H9 (cell line): ENCODE measurements around the gene MYH15. TPM values are rescaled to one million over a fixed set of nuclear protein-coding genes. Genes with fewer than 3 reads are reported as not detected.

Source experiments
- DNase-seq: peaks from one replicate; pipeline ENCODE4 v3.0.0-alpha.2; 2017
- H2AFZ ChIP-seq: one replicate; pipeline ENCODE4 v1.6.1; 2013; ENCODE audit warnings: mild to moderate bottlenecking, low read length, control low read depth, moderate library complexity
- H2AK5ac ChIP-seq: 2 replicates; pipeline ENCODE4 v1.6.1; 2013; ENCODE audit warnings: low read length, control low read depth, mixed read lengths; ENCODE audit not compliant: insufficient read length
- H2BK120ac ChIP-seq: one replicate; pipeline ENCODE4 v1.6.1; 2013; ENCODE audit warnings: low read depth, mild to moderate bottlenecking, low read length, control low read depth, inconsistent platforms; ENCODE audit not compliant: poor library complexity, severe bottlenecking
- H2BK12ac ChIP-seq: 2 replicates; pipeline ENCODE4 v1.6.1; 2013; ENCODE audit warnings: low read length, control low read depth, mixed read lengths, low read depth; ENCODE audit not compliant: insufficient read length
- H2BK15ac ChIP-seq: 2 replicates; pipeline ENCODE4 v1.6.1; 2013; ENCODE audit warnings: low read depth, low read length, control low read depth
- H2BK20ac ChIP-seq: one replicate; pipeline ENCODE4 v1.6.1; 2013; ENCODE audit warnings: low read depth, mild to moderate bottlenecking, low read length, control low read depth, inconsistent platforms; ENCODE audit not compliant: poor library complexity, severe bottlenecking
- H2BK5ac ChIP-seq: 2 replicates; pipeline ENCODE4 v1.6.1; 2013; ENCODE audit warnings: low read length, control low read depth, mixed read lengths; ENCODE audit not compliant: insufficient read length
- H3K14ac ChIP-seq: 2 replicates; pipeline ENCODE4 v1.6.1; 2013; ENCODE audit warnings: low read length, control low read depth; ENCODE audit not compliant: insufficient read depth
- H3K18ac ChIP-seq: 2 replicates; pipeline ENCODE4 v1.6.1; 2013; ENCODE audit warnings: low read depth, mild to moderate bottlenecking, mixed read lengths, low read length, control low read depth; ENCODE audit not compliant: insufficient read length
- H3K23ac ChIP-seq: 2 replicates; pipeline ENCODE4 v1.6.1; 2013; ENCODE audit warnings: low read length, control low read depth, mixed read lengths, low read depth; ENCODE audit not compliant: insufficient read length
- H3K23me2 ChIP-seq: 2 replicates; pipeline ENCODE4 v1.6.1; 2013; ENCODE audit warnings: low read depth, mild to moderate bottlenecking, mixed read lengths, low read length, control low read depth; ENCODE audit not compliant: insufficient read length, poor library complexity, severe bottlenecking
- H3K27ac ChIP-seq: 2 replicates; pipeline ENCODE4 v1.5.1; 2013; ENCODE audit warnings: low read length, control low read depth, mixed read lengths, low read depth; ENCODE audit not compliant: insufficient read length
- H3K27me3 ChIP-seq: 2 replicates; pipeline ENCODE4 v1.6.1; 2013; ENCODE audit warnings: low read length, control low read depth, inconsistent platforms; ENCODE audit not compliant: insufficient read depth
- H3K4ac ChIP-seq: 2 replicates; pipeline ENCODE4 v1.6.1; 2013; ENCODE audit warnings: low read depth, mild to moderate bottlenecking, control low read depth, inconsistent platforms, low read length, moderate library complexity
- H3K4me1 ChIP-seq: 2 replicates; pipeline ENCODE4 v1.6.1; 2013; ENCODE audit warnings: low read length, control low read depth, inconsistent platforms; ENCODE audit not compliant: insufficient read depth
- H3K4me2 ChIP-seq: 2 replicates; pipeline ENCODE4 v1.6.1; 2013; ENCODE audit warnings: low read length, control low read depth, mixed read lengths; ENCODE audit not compliant: insufficient read length, insufficient read depth
- H3K56ac ChIP-seq: 2 replicates; pipeline ENCODE4 v1.6.1; 2013; ENCODE audit warnings: low read depth, mild to moderate bottlenecking, mixed read lengths, low read length, control low read depth; ENCODE audit not compliant: insufficient read length
- H3K79me1 ChIP-seq: 2 replicates; pipeline ENCODE4 v1.6.1; 2013; ENCODE audit warnings: low read depth, mild to moderate bottlenecking, moderate library complexity, low read length, control low read depth, inconsistent platforms; ENCODE audit not compliant: insufficient read depth, poor library complexity, severe bottlenecking
- H3K79me2 ChIP-seq: 2 replicates; pipeline ENCODE4 v1.6.1; 2013; ENCODE audit warnings: low read length, control low read depth, inconsistent platforms; ENCODE audit not compliant: insufficient read depth
- H3K9ac ChIP-seq: 2 replicates; pipeline ENCODE4 v1.6.1; 2013; ENCODE audit warnings: low read length, control low read depth, mixed read lengths; ENCODE audit not compliant: insufficient read length; ENCODE audit errors: extremely low read depth
- H3K9me3 ChIP-seq: one replicate; pipeline ENCODE4 v1.6.1; 2013; ENCODE audit warnings: low read depth, low read length, inconsistent platforms; ENCODE audit not compliant: control insufficient read depth
- H3T11ph ChIP-seq: one replicate; pipeline ENCODE4 v1.6.1; 2013; ENCODE audit warnings: mild to moderate bottlenecking, low read length, control low read depth, inconsistent platforms
- H4K20me1 ChIP-seq: one replicate; pipeline ENCODE4 v1.6.1; 2013; ENCODE audit not compliant: control insufficient read depth, insufficient read length, insufficient read depth
- H4K5ac ChIP-seq: 2 replicates; pipeline ENCODE4 v1.6.1; 2013; ENCODE audit warnings: low read depth, mild to moderate bottlenecking, mixed read lengths, low read length, control low read depth; ENCODE audit not compliant: insufficient read length
- H4K8ac ChIP-seq: replicated peaks from 2 replicates; pipeline ENCODE4 v1.6.1; 2013; ENCODE audit warnings: low read length, control low read depth, mixed read lengths, low read depth; ENCODE audit not compliant: insufficient read length
- H4K91ac ChIP-seq: 2 replicates; pipeline ENCODE4 v1.6.1; 2013; ENCODE audit warnings: low read depth, mild to moderate bottlenecking, moderate library complexity, mixed read lengths, low read length, control low read depth; ENCODE audit not compliant: insufficient read length
- H3K27ac Mint-ChIP-seq, 3 experiments: 2 replicates in 2 of 3; 3 replicates in 1 of 3; pipeline ENCODE4 v1.8.0; 2020 to 2021; ENCODE audit warnings: mixed read lengths in 3 of 3, mild to moderate bottlenecking in 1 of 3, moderate library complexity in 1 of 3
- H3K27me3 Mint-ChIP-seq: 2 replicates; pipeline ENCODE4 v1.8.0; 2021; ENCODE audit warnings: low read depth, mild to moderate bottlenecking, moderate library complexity, mixed read lengths
- H3K36me3 Mint-ChIP-seq, 3 experiments: 2 replicates in 2 of 3; 3 replicates in 1 of 3; pipeline ENCODE4 v1.8.0; 2020 to 2021; ENCODE audit warnings: low read depth in 3 of 3, mixed read lengths in 3 of 3; ENCODE audit not compliant: insufficient read depth in 1 of 3
- H3K4me1 Mint-ChIP-seq, 2 experiments: 2 replicates each; pipeline ENCODE4 v1.8.0; 2020; ENCODE audit warnings: mixed read lengths in 2 of 2
- H3K4me3 Mint-ChIP-seq, 2 experiments: 2 replicates in 1 of 2; 3 replicates in 1 of 2; pipeline ENCODE4 v1.8.0; 2020 to 2021; ENCODE audit warnings: mild to moderate bottlenecking in 2 of 2, mixed read lengths in 2 of 2, moderate library complexity in 1 of 2
- H3K9me3 Mint-ChIP-seq, 2 experiments: 2 replicates in 1 of 2; 3 replicates in 1 of 2; pipeline ENCODE4 v1.8.0; 2020; ENCODE audit warnings: mild to moderate bottlenecking in 2 of 2, mixed read lengths in 2 of 2, moderate library complexity in 1 of 2
- CTCF ChIP-seq: fragments of 200-600 bp; sonication (generic); conservative IDR thresholded peaks from 3 replicates; pipeline ENCODE4 v1.8.0; 2021; ENCODE audit warnings: antibody characterized with exemption, mild to moderate bottlenecking
- WGBS: extraction: QIAGEN DNeasy Blood & Tissue Kit; methylation state at CpG from one replicate; pipeline ENCODE4 v1.1.7; 2013; ENCODE audit warnings: missing lambda C conversion rate, low lambda C conversion rate, mixed read lengths; ENCODE audit not compliant: insufficient read length; ENCODE audit errors: extremely low coverage; 5-methylcytosine and 5-hydroxymethylcytosine counted together
- total RNA-seq: library from RNA; stranded (reverse); gene quantifications from 2 replicates; pipeline ENCODE4 v1.2.1, GENCODE V29; 2021

MYH15 gene
- total RNA-seq, 1 experiment from 2014 or later: 0.13 TPM

- H3K4ac ChIP-seq: no peak overlapping the region
- WGBS: no CpG with 5 or more reads among the region's 6 CpGs
- H3K23me2 ChIP-seq: no peaks in the 10 kb centered on the region
- H3K14ac ChIP-seq: no peak overlapping the region
- no peak overlapping the region for H3K9ac ChIP-seq
- H2BK120ac ChIP-seq: no peak overlapping the region
- no peak overlapping the region for H4K5ac ChIP-seq
- no peaks in the 10 kb centered on the region for H3K4me1 Mint-ChIP-seq
- H4K20me1 ChIP-seq: no peaks in the 10 kb centered on the region
- no peaks in the 10 kb centered on the region for H3K4me1 ChIP-seq
- DNase-seq: no peak
- no peak overlapping the region for H2BK12ac ChIP-seq
- H3K27ac Mint-ChIP-seq: no peak overlapping the region
- H4K8ac ChIP-seq: no peak overlapping the region
- no peak overlapping the region for H3K18ac ChIP-seq
- H2BK20ac ChIP-seq: no peak overlapping the region
- no peaks in the 10 kb centered on the region for H3K27me3 ChIP-seq
- no peak overlapping the region for H3K23ac ChIP-seq
- H3K27me3 Mint-ChIP-seq: no peaks in the 10 kb centered on the region
- H3K27ac ChIP-seq: no peak overlapping the region
- H3K9me3 Mint-ChIP-seq: no peaks in the 10 kb centered on the region; a peak in 2 of 5 replicates
- H3K36me3 Mint-ChIP-seq: no peaks in the 10 kb centered on the region
- no peak overlapping the region for H3T11ph ChIP-seq
- H2BK15ac ChIP-seq: no peak overlapping the region
- H3K79me2 ChIP-seq: no peaks in the 10 kb centered on the region
- H3K9me3 ChIP-seq: no peaks in the 10 kb centered on the region
- H3K4me2 ChIP-seq: no peak overlapping the region
- no peak overlapping the region for H3K56ac ChIP-seq
- no peak for TF ChIP-seq CTCF
- no peaks in the 10 kb centered on the region for H3K79me1 ChIP-seq
- no peak overlapping the region for H2AFZ ChIP-seq
- H2BK5ac ChIP-seq: no peak overlapping the region
- no peak overlapping the region for H2AK5ac ChIP-seq
- no peak overlapping the region for H3K4me3 Mint-ChIP-seq
- H4K91ac ChIP-seq: no peak overlapping the region
Observed at GRCh38 chr3:108495717-108496116, 14.7 kb downstream of the MYH15 start.
